Ishikawa (cell line): ENCODE data around the gene PLOD1.

Experiments used
- CEBPB ChIP-seq: IDR thresholded peaks from 2 replicates; pipeline ENCODE4 v1.6.1; 2012
- CREB1 ChIP-seq: IDR thresholded peaks from 2 replicates; pipeline ENCODE4 v1.6.1; 2012; ENCODE audit warnings: low read depth
- EGR1 ChIP-seq: IDR thresholded peaks from 2 replicates; pipeline ENCODE4 v1.6.1; 2012
- EP300 ChIP-seq: IDR thresholded peaks from 2 replicates; pipeline ENCODE4 v1.6.1; 2012; ENCODE audit warnings: borderline replicate concordance
- FOXM1 ChIP-seq: IDR thresholded peaks from 2 replicates; pipeline ENCODE4 v1.6.1; 2012; ENCODE audit warnings: low read depth, borderline replicate concordance
- NFIC ChIP-seq: IDR thresholded peaks from 2 replicates; pipeline ENCODE4 v1.6.1; 2012
- RAD21 ChIP-seq: IDR thresholded peaks from 2 replicates; pipeline ENCODE4 v1.6.1; 2012; ENCODE audit warnings: low read depth
- TAF1 ChIP-seq: IDR thresholded peaks from 2 replicates; pipeline ENCODE4 v1.6.1; 2012; ENCODE audit warnings: low read depth, mild to moderate bottlenecking
- TCF12 ChIP-seq: IDR thresholded peaks from 2 replicates; pipeline ENCODE4 v1.6.1; 2012; ENCODE audit warnings: low read depth
- TEAD4 ChIP-seq: IDR thresholded peaks from 2 replicates; pipeline ENCODE4 v1.6.1; 2012
- YY1 ChIP-seq: IDR thresholded peaks from 2 replicates; pipeline ENCODE4 v1.6.1; 2012; ENCODE audit warnings: low read depth
- ZBTB7A ChIP-seq: IDR thresholded peaks from 2 replicates; pipeline ENCODE4 v1.6.1; 2012; ENCODE audit warnings: low read depth
- TF ChIP-seq, protein P1 (sequence below): IDR thresholded peaks from 2 replicates; pipeline ENCODE4 v1.6.1; 2012
- TF ChIP-seq, protein P2 (sequence below): IDR thresholded peaks from 2 replicates; pipeline ENCODE4 v1.6.1; 2012; ENCODE audit warnings: low read depth, mild to moderate bottlenecking
- TF ChIP-seq, protein P3 (sequence below): IDR thresholded peaks from 2 replicates; pipeline ENCODE4 v1.6.1; 2012

Gene PLOD1

DNA sequence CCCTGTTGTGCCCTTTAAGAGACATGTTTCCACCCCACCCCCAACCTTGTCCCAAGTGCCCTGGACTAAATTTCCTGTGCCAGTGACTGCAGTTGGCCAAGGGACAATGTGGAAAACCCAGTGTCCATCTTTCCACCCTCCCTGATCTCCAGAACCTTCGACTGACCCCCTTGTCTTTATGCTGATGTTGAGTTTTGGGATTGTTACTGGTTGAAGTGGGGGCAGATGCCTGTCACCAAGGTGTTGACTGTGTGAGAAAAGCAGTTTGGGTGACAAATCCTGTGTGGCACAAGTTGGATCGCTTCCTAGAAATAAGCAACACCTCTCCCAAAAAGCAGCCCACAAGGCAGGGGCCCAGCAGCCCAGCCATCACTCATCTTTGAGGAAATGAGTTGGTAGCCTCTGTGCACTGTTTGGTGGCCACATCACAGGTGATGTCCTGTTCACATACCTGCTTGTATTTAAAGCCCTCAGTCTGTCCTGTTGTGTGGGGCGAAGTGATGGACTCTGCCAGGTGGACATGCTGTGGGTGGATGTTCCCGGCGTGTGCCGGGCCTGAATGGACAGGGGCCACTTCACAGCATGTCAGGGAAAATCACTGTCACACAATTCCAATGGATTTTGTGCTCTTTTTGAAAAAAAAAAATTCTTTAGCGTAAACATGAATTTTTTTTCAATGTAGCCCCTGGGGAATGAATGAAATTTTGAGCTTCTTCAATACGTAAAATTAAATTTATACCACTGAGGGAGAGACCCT lies 78.2 kb downstream of the PLOD1 start:
- TF ChIP-seq RAD21 (no peak), FOXM1 (no peak), EP300 (no peak), YY1 (no peak), CREB1 (no peak), TCF12 (no peak), TEAD4 (no peak), CEBPB (no peak), ZBTB7A (no peak), EGR1 (no peak), NFIC (no peak)
- TF ChIP-seq, protein P1, sequence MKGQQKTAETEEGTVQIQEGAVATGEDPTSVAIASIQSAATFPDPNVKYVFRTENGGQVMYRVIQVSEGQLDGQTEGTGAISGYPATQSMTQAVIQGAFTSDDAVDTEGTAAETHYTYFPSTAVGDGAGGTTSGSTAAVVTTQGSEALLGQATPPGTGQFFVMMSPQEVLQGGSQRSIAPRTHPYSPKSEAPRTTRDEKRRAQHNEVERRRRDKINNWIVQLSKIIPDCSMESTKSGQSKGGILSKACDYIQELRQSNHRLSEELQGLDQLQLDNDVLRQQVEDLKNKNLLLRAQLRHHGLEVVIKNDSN: no peak
- TF ChIP-seq, protein P2, sequence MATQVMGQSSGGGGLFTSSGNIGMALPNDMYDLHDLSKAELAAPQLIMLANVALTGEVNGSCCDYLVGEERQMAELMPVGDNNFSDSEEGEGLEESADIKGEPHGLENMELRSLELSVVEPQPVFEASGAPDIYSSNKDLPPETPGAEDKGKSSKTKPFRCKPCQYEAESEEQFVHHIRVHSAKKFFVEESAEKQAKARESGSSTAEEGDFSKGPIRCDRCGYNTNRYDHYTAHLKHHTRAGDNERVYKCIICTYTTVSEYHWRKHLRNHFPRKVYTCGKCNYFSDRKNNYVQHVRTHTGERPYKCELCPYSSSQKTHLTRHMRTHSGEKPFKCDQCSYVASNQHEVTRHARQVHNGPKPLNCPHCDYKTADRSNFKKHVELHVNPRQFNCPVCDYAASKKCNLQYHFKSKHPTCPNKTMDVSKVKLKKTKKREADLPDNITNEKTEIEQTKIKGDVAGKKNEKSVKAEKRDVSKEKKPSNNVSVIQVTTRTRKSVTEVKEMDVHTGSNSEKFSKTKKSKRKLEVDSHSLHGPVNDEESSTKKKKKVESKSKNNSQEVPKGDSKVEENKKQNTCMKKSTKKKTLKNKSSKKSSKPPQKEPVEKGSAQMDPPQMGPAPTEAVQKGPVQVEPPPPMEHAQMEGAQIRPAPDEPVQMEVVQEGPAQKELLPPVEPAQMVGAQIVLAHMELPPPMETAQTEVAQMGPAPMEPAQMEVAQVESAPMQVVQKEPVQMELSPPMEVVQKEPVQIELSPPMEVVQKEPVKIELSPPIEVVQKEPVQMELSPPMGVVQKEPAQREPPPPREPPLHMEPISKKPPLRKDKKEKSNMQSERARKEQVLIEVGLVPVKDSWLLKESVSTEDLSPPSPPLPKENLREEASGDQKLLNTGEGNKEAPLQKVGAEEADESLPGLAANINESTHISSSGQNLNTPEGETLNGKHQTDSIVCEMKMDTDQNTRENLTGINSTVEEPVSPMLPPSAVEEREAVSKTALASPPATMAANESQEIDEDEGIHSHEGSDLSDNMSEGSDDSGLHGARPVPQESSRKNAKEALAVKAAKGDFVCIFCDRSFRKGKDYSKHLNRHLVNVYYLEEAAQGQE: no peak
- TF ChIP-seq, protein P3, sequence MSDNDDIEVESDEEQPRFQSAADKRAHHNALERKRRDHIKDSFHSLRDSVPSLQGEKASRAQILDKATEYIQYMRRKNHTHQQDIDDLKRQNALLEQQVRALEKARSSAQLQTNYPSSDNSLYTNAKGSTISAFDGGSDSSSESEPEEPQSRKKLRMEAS: no peak

DNA sequence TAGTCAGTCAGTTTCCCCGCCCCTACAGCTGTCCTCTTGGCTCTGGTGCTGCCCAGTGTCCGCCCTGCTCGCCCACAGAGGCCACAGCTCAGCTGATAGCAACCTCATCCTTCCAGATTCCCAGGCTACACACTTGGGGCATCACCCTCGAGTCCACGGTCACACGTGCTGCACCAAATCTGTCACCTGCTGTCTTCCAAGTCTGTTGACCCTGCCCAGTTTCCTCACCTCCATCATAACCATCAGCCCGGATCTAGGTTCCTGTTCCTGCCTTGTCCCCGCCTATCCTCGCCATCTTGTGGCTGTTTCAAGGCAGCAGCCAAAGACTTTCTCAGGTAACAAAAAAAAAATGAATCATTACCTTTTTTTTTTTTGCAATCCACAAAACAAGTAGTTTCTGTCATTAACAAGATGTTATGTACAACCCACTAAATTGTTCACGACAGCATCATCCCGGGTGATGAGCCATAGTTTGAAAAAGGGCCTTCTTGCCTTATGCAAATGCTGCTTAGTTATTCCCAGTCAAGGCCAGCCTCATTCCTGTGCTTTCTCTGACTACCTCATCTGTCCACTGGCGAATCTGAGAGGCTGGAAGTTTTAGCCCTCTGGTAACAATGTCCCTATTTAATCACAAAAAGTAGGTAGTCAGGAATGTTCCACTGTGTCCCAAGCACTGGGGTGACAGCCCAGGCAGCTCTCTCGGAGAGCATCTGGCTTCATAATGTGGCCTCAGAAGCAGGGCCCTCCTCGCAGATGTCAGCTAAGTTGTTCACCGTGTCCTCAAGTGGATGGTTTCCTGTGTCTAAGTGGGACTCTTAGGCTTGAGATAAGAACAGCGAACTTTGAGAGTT lies 79.8 kb downstream of the PLOD1 start:
- TF ChIP-seq RAD21 (no peak), CREB1 (no peak), CEBPB (no peak), TCF12 (no peak), NFIC (no peak), EP300 (no peak), FOXM1 (no peak), ZBTB7A (no peak), EGR1 (no peak), TEAD4 (no peak), YY1 (no peak), TAF1 (no peak)
- TF ChIP-seq, protein P3: no peak
- TF ChIP-seq, protein P2: no peak
- TF ChIP-seq, protein P1: no peak

DNA sequence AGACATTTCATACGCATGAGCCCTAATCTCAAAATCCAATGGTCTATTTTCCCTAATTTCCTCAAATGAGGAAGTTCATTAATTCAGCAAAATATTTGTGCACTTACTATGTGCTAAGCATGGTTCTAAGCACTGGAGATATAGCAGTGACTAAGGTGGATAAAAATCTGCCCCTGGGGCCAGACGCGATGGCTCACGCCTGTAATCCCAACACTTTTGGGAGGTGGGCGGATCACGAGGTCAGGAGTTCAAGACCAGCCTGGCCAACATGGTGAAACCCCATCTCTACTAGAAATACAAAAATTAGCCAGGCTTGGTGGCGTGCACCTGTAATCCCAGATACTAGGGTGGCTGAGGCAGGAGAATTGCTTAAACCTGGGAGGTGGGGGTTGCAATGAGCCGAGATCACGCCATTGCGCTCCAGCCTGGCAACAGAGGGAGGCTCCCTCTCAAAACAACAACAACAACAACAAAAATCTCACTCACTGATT lies 80.5 kb downstream of the PLOD1 start:
- TF ChIP-seq YY1: no peak
- TF ChIP-seq NFIC: no peak
- TF ChIP-seq, protein P2: no peak
- TF ChIP-seq TEAD4: no peak
- TF ChIP-seq, protein P3: no peak
- TF ChIP-seq CREB1: no peak
- TF ChIP-seq FOXM1: no peak
- no peak for TF ChIP-seq CEBPB
- no peak for TF ChIP-seq EGR1
- no peak for TF ChIP-seq TAF1
- TF ChIP-seq RAD21: no peak
- no peak for TF ChIP-seq ZBTB7A
